PC-3 (cell line): ENCODE data around the gene LTBP1.

Source experiments
- CTCF ChIP-seq: fragments of 300-600 bp; sonication (generic); conservative IDR thresholded peaks from 2 replicates; pipeline ENCODE4 v1.5.1; 2017; ENCODE audit warnings: antibody characterized with exemption, low read depth, mild to moderate bottlenecking, low read length
- EZH2 ChIP-seq: fragments of 300-600 bp; sonication (generic); IDR thresholded peaks from one replicate; pipeline ENCODE4 v1.6.1; 2017; ENCODE audit warnings: antibody characterized with exemption, mild to moderate bottlenecking, low read length; ENCODE audit not compliant: unreplicated experiment
- EZH2phosphoT487 ChIP-seq: fragments of 300-600 bp; sonication (generic); IDR thresholded peaks from 2 replicates; pipeline ENCODE4 v1.6.1; 2018; ENCODE audit warnings: mild to moderate bottlenecking, antibody characterized with exemption, low read length, borderline replicate concordance

- TF ChIP-seq CTCF (no peak), EZH2 (no peak), EZH2phosphoT487 (no peak)
Observed at GRCh38 chr2:33322612-33323011, 375.9 kb downstream of the LTBP1 start.
